HG03135 (cell line): ENCODE results near the gene ABCC4.
"Not testable (repeated sequence)": the region's sequence is repeated elsewhere in the genome, so short reads cannot be mapped to it uniquely, and the experiment has no call there.

Experiments used
- ATAC-seq: cut with Tn5 transposase; IDR thresholded peaks from one replicate; pipeline ENCODE4 v1.9.1; 2021; ENCODE audit warnings: mild to moderate bottlenecking, moderate library complexity; ENCODE audit not compliant: unreplicated experiment

The ABCC4 gene

DNA sequence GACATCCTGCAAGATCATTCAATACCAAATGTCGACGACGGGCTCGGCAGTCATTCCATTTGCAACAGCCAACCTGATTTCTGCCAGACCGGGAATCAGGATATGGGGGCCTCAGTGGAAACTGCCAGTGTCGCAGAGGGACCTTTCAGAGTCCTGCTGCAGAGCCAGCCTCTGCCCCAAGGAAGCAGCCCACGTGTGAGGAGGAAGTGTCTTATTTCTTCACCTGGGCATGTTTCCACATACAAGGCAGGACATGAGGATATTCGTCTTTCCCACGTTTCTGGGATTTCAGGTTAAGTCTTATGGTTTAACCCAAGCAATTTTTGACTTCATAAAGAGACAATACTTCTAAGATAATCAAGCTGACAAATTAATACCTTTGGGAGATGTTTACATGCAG, 69.9 kb downstream of the ABCC4 start:
- ATAC-seq: no peak

- ATAC-seq: no peak
Observed at GRCh38 chr13:95229855-95230254, 71.4 kb downstream of the ABCC4 start.

GRCh38 chr13:95228130-95228529, 73.1 kb downstream of the ABCC4 start:
- ATAC-seq: no peak

DNA sequence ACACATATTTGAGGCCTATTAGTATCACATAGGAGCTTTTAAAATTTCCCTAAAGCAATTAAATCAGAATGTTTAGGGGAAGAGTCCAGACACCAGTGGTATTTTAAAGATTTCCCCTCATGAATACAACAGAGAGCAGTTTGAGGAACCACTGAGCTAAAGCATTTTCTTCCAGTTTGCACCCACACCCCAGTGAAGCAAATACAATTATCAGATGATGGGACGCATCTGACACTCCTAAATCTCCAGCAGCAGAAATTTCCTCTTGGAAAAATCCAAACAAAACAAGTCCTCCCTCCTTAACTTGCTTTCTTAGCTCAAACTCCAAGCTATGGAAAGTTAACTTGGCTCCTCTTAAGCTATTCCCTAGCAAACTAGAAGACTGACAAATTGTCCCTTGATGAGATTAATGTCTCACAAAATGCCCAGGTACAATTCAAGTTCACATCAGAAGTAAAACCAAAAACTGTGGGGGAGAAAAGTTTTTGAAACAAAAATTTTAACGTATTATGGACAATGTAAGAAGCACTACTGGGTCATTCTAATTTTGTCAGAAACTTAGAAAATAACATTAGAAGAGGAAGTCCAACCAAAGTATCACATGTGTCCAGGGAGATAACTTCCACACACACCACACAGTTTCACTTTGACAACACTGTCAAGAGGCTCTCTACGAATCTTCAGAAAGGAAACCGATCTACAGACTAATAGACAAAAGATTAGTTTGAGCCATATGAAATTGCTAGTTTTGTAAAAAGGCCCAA, 74.1 kb downstream of the ABCC4 start:
- ATAC-seq: peak; percentile 87

DNA sequence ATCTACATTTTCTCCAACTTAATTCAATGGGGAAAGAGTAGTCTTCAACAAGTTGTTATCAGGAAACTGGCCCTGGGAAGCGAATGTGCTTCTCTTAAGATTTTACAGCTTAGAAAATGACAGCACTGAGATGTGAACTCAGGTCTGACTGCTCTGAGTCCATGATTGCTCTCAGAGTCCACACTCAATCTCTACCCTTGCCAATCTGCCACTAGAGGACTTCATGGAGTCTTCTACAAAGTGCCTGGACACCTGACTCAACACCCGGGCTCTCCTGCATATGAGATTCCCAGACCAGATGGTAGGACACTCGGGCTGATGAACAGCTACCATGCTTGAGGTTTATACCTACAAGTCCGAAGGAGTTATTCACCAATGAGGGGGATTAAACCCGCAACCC, 74.8 kb downstream of the ABCC4 start:
- ATAC-seq: peak; percentile 13

DNA sequence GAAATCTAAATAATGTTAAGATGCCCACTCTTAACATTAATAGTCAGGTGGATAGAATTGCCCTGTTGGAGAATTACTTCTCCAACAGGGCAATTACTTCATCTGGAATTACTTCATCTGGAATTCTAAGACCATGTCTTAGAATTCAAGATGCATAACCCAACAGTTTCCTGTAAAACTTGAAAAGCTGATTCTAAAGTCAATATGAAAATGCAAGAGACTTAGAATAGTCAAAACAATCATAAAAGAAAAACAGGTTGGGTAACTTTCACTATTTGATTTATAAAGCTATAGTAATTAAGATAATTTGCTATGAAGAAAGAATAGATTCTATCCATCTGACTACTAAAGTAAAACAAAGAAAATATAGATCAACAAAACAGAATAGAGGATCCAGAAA, 75.2 kb downstream of the ABCC4 start:
- no peak for ATAC-seq

DNA sequence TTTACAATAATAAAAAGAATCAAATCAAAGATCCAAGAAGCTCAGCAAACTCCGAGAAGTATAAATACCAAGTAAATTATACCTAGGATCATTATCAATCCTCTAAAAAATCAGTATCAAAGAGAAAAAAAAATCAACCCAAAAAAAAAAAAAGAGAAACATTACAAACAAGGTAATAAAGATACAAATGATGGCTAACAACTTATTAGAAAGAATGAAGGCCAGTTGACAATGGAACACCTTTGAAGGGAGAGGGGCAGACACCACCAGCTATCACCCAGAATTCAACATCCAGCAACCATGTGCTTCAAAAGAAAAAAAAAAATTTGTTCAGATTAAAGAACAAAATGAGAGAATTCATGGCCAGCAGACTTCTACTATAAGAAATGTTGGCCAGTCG, 77.2 kb downstream of the ABCC4 start:
- ATAC-seq: no peak

- peak; percentile 34 for ATAC-seq
Observed at GRCh38 chr13:95222733-95223018, 78.6 kb downstream of the ABCC4 start.

- peak; percentile 35 for ATAC-seq
Observed at GRCh38 chr13:95221971-95222732, 79.1 kb downstream of the ABCC4 start.

- no peak for ATAC-seq
Observed at GRCh38 chr13:95220611-95221010, 80.6 kb downstream of the ABCC4 start.

DNA sequence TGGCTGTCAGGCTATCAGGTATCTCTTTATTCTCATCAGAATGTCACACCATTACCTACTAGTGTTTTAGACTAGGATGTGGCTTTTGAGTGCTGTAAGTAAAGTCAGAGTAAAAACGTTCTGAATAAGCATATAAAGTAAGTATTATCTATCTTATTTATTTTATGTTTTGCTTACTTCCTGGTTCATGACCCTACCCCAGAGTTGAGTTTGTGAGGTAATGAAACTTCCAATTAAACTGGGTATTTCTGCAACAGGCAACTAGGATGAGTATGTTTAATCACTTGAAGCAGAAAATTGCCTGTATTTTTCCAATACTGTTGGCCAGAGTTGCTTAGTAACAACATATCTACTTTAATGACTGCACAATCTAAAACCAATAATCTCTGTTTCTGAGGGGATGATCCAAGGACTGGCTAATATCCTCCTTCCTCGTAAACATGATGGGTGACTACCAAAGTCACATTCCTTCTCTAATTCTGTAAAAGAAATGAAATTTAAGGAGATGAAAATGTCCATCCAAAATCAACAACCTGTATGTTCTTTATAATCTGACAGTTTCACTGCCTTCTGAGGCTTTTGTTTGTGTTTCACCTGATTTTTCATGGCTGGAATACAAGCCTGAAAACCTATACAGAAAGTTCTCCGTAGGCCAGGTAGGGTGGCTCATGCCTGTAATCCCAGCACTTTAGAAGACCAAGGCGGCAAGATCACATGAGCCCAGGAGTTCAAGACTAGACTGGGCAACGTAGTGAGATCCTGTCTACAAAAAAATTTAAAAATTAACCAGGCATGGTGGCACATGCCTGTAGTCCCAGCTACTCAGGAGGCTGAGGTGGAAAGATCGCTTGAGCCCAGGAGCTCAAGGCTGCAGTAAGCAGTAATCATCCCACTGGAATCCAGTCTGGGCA, 83.1 kb downstream of the ABCC4 start:
- no peak for ATAC-seq

DNA sequence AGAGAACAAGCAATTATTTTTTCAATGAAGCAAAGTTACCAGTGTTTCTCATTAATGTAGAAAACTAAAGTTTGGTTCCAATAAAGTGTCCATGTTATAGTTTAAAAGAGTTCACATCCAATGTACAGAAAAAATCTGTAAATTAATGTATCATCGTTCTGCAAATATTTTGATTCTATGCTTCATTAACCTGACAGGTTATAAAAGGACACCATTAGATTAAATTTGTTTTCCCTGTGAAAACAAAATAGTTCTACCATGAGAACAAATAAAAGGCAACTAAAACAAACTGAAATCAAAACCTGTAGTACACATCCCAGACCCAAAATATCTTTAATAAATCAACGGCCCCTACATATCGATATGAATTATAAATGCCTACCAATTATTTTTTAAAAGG, 85.1 kb downstream of the ABCC4 start:
- ATAC-seq: no peak

DNA sequence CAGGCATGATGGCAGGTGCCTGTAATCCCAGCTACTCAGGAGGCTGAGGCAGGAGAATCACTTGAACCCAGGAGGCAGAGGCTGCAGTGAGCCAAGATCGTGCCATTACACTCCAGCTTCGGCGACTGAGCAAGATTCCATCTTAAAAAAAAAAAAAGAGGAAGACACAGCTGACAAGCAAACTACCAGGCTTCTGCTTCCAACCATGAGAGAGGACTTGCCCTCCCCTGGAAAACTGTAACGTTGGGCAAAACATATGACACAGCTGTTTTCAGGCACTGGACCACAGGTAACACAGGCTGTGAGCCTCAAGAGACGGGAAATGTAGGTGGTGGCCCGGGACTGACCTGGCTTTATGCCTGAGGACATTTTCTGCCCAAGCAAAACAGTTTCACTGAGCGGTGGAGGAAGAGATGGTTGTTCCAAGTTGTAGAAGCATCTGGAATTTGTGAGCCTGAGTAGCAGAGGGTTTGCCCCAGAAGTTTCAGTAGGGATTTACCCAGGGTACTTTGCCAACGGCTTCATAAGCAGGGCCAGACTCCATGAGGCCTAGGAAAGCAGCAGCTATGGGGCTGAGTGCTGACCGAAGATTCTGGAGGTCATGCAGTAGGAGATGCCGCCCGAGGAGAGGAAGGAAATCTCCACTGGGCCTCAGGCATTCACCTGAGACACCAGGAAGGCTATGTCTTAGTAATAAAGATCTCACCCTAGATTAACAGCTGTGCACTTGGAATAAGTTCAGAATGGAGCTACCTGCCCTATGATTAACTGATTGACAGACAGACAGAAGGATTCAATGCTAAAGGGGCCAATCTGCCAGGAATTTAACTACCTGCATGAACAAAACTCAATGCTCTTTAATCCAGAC, 88.0 kb downstream of the ABCC4 start:
- no peak for ATAC-seq

GRCh38 chr13:95209109-95209508, 92.1 kb downstream of the ABCC4 start:
- ATAC-seq: no peak

GRCh38 chr13:95207769-95208366, 93.4 kb downstream of the ABCC4 start:
- ATAC-seq: peak; percentile 75

DNA sequence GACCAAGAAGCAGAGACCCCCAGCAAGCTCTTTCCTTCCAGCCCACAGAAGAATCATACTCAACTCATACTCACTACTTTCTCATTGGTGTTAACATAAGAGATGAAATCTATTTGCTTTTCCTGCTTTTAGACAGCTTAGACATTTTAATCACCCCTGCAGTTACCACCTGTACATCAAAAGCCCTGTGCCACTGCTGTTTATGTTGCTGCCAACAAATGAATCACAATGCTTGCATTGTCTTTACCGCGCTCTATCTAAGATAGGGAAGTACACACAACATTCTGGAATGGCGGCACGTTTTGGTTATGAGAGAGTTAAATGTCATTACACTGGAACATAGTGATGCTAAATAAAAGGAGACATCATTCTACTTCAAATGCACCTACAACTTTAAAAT, 95.1 kb downstream of the ABCC4 start:
- ATAC-seq: no peak

DNA sequence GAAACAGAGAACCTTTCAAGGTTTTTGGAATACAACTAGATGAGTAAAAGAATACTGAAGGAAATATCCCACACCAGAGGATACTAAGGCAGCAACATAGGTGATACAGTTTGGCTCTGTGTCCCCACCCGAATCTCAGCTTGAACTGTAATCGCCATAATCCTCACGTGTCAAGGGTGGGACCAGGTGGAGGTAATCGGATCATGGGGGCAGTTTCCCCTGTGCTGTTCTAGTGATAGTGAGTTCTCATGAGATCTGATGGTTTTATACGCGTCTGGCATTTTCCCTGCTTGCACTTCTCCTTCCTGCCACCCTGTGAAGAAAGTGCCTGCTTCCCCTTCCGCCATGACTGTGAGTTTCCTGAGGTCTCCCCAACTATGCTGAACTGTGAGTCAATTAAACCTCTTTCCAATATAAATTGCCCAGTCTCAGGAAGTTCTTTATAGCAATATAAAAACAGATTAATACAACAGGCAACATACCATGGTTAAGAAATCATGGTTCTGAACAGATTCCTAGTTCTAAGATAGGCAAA, 97.0 kb downstream of the ABCC4 start:
- ATAC-seq: no peak

DNA sequence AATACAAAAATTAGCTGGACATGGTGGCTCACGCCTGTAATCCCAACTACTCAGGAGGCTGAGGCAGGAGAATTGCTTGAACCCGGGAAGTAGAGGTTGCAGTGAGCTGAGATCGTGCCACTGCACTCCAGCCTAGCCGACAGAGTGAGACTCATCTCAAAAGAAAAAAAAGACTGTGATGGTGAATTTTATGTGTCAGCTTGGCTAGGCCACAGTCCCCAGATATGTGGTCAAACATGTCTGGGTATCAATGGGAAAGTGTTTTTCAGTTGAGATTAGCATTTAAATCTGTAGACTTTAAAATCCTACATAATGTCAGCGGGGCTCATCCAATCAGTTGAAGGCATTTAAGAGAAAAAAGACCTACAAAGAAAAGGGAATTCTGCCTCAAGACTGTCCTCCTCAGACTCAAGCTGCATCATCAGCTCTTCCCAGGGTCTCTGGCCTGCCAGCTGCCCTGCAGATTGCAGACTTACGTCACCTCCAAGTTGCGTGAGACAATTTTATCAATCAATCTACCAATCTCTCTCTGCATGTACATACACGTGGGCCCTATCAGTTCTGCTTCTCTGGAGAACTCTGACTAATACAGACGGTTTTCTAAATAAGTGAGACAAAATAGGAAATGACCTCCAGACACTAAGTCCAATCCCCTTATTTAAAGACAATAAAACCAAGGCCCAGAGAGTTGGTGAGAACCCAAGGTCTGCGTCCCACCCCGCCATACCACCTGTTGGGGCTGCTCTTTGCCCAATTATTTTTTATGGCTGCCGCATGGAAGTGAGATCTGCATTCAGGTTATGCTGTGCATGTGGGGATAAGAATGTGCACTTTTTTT, 99.2 kb downstream of the ABCC4 start:
- no peak for ATAC-seq

DNA sequence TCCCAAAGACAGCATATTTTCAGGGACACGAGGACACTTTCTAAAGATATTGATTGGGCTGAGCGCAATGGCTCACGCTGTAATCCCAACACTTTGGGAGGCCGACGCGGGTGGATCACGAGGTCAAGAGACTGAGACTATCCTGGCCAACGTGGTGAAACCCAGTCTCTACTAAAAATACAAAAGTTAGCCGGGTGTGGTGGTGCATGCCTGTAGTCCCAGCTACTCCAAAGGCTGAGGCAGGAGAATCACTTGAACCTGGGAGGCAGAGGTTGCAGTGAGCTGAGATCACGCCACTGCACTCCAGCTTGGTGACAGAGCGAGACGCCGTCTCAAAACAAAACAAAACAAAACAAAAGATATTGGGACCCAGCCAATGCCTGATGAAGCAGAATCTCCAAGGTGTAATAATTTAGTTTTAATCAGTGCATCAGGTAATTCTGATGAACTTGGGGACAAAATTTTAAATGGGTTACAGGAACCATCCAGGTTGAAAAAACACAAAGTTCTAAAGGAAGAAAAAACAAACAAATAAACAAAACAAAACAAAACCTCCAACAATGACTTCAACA, 100.8 kb downstream of the ABCC4 start:
- not testable (repeated sequence) for ATAC-seq
